ENCODE data around the gene CCDC18.

CCDC18 gene

GRCh38 chr1:93142161-93142560 lies 38.4 kb upstream of the CCDC18 start:
- TF ChIP-seq CTCF (conservative IDR thresholded peaks at IDR 0.05; ENCODE audit: control insufficient read depth, insufficient read depth, low read depth, low read length) = no peak
- H3K4me3 ChIP-seq (ENCODE audit: control insufficient read depth, low read depth, low read length) = no peak overlapping the region
- DNase-seq (ENCODE audit: low read depth) = no peak

- no peak overlapping the region for H3K4me3 ChIP-seq (ENCODE audit: control insufficient read depth, low read depth, low read length)
- DNase-seq (ENCODE audit: low read depth) = no peak
- no peak for TF ChIP-seq CTCF (conservative IDR thresholded peaks at IDR 0.05; ENCODE audit: control insufficient read depth, insufficient read depth, low read depth, low read length)
These were observed 37.4 kb upstream of the CCDC18 start for GRCh38 chr1:93143136-93143535.

- no peak overlapping the region for H3K4me3 ChIP-seq (ENCODE audit: control insufficient read depth, low read depth, low read length)
- DNase-seq (ENCODE audit: low read depth) = no peak
- no peak for TF ChIP-seq CTCF (conservative IDR thresholded peaks at IDR 0.05; ENCODE audit: control insufficient read depth, insufficient read depth, low read depth, low read length)
These were observed 36.8 kb upstream of the CCDC18 start for GRCh38 chr1:93143769-93144168.

GRCh38 chr1:93148001-93148400 lies 32.5 kb upstream of the CCDC18 start:
- DNase-seq (ENCODE audit: low read depth) = peak; percentile 66
- TF ChIP-seq CTCF (conservative IDR thresholded peaks at IDR 0.05; ENCODE audit: control insufficient read depth, insufficient read depth, low read depth, low read length) = no peak
- H3K4me3 ChIP-seq (ENCODE audit: control insufficient read depth, low read depth, low read length) = no peak overlapping the region

- no peak for DNase-seq (ENCODE audit: low read depth)
- no peak for TF ChIP-seq CTCF (conservative IDR thresholded peaks at IDR 0.05; ENCODE audit: control insufficient read depth, insufficient read depth, low read depth, low read length)
These were observed 29.8 kb upstream of the CCDC18 start for GRCh38 chr1:93150729-93151128.

GRCh38 chr1:93151474-93151873 lies 29.1 kb upstream of the CCDC18 start:
- no peak overlapping the region for H3K4me3 ChIP-seq (ENCODE audit: control insufficient read depth, low read depth, low read length)
- no peak for TF ChIP-seq CTCF (conservative IDR thresholded peaks at IDR 0.05; ENCODE audit: control insufficient read depth, insufficient read depth, low read depth, low read length)
- DNase-seq (ENCODE audit: low read depth) = no peak

More at GRCh38 chr1:93150729-93151128, 29.8 kb upstream of the CCDC18 start:
- no peak overlapping the region for H3K4me3 ChIP-seq (ENCODE audit: control insufficient read depth, low read depth, low read length)

- no peak for TF ChIP-seq CTCF (conservative IDR thresholded peaks at IDR 0.05; ENCODE audit: control insufficient read depth, insufficient read depth, low read depth, low read length)
- DNase-seq (ENCODE audit: low read depth) = no peak
- no peak overlapping the region for H3K4me3 ChIP-seq (ENCODE audit: control insufficient read depth, low read depth, low read length)
These were observed 27.7 kb upstream of the CCDC18 start for GRCh38 chr1:93152835-93153234.

Data from fibroblast of mammary gland (primary cell).